NCI-H345 treated with DMSO at 0.1 percent for 48 hours (cell line): ENCODE data around the gene CRACR2A.

ENCODE experiments used
- DNase-seq: peaks from one replicate; lab custom pipeline; 2025; ENCODE audit not compliant: unreplicated experiment; lab: John Stamatoyannopoulos, UW

The CRACR2A gene

DNA sequence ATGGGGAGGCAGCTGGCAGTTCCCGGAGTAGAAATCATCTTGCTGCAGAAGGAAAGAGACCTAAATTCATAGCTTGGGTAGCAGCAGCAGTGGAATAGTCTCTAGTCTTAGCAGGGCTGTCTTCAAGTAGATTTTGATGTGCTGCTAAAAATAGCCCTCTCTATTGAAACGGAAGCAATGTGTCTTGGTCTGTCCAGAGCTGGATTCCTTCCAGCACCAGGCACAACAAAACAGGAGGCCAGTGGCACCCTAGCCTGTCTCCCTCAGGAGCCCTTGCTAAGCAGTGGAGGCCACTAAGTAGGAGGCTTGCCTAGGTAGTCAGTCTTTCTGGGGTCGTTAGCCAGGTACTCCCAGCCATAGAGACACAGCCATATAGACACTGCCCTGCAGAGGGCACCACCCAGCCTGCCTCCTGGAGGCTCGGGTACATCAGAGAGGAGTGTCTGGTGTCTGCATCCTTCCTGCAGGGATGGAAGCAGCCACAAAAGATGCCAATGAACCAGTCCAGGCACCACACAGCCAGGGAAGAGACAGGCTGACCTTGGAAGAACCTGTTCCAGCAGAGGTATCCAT, 97.5 kb downstream of the CRACR2A start:
- peak; percentile 7 for DNase-seq

DNA sequence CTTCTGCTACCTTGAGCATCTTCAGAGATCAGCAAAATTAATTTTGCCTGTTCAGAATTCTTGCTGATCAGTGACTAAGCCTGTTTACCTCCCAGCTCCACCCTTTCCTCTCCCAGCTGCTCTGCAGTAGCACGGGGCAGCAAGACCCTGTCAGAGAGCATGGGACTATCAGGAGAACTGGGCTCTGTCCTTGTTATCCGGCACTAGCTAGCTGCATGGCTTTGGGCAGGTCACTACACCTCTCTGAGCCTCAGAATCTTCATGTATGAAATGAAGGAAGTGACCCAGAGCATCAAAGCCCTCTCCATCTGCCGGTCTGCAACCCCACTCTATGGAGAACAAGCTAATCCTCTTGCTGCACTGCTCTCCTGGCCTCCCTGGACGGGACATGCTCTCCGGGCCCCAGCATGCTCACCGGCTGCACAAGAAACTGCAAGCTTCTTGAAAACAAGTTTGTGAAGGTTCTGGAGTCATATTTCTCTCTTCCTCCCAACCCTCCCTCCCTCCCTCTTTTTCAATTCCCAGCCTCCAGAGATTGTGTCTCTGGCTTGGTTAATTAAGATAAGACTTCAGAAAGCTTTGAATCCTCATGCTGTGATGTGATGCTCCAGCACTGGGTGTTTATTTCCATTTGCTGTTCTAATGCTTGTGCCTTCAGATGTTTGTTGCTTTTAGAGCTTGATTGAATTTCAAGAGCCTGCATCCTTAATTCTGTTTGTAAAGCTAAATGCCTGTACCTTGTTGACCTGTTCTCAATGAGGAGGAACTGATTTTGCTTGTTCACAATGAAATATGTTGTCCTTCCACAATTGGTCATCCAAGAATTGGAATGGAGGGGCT, 101.1 kb downstream of the CRACR2A start:
- no peak for DNase-seq

DNA sequence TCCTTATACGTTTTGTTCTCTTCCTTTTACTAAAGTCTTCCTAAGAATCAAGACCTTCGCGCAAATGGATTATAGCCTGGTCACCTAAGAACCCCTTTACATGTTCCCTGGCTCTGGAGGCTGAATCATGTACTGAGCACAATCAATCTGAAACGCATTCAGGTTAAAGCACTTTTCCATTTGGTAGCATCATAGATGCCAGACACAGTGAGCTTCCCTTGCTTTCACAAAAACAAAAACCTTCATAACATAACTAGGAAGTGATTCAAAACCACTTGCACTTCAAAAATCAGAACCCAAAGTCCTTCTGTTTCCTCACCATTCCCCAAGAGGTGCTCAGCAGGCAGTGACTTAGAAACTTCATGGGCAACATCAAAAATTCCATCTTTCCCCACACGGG, 105.4 kb downstream of the CRACR2A start:
- DNase-seq: no peak

DNA sequence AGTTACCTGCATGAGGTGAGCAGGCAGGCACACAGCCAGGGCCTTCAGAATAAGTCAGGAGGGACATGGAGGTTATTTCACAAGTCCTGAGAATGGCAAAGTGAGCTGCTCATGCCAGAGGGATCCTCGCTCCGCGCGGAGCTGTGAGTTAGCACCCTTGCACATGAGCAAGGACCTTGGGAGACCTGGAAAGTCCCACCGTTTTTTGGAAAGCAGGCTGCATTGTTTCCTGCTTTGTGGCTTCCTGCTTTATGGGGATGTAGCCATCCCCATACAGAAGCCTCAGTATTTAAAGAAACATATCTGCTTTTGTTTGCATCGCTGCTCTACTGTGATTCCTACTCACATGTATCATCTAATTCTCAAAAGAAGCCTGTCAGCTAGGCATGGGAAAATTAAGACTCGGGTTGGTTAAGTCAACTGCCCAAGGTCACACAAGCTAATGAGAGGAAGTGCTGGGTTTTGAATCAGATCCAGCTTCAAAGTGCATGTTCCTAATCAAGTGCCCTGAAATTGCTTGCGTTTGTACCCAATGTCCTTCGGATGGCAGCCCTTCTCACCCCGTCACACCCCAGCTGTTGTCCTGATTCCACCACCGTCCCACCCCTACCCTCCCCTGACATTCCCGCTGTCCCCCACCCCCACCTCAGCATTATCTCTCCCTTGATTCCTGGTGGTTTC, 106.2 kb downstream of the CRACR2A start:
- no peak for DNase-seq

DNA sequence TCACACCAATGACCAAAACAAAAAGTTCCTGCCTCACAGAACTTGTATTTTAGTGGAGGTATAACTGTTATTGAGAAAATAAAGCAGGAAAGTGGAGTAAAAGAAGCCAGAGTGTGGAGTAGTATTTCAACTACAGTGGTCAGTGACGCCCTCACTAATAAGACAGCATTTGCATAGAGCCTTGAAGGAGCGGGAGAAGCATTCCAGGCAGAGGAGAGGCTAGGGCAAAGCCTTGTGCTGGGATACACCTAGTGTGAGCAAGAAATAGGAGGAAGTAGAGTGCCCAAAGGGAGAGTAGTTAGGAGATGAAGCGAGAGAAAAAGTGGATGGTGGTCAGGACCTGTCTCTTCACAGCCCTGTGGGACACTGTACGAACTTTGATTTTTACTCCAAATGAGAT, 107.8 kb downstream of the CRACR2A start:
- DNase-seq: no peak

DNA sequence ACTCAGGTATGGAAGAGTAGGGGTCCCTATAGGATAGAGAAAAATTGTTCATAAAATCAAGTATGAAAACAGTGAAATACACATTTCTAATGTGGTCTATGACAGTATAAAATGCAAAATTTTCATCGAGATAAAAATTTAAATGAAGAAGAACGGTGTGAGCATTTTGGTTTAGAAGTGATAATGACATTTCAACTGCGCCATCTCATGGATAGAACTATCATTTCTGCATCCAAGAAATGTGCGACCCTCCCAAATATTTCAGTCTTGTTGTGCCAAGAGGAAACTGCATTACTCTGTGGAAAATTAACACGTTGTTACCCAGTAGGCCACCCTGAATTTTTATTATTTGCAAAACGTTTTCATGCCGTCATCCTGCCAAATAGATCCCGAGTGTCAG, 108.8 kb downstream of the CRACR2A start:
- DNase-seq: no peak

DNA sequence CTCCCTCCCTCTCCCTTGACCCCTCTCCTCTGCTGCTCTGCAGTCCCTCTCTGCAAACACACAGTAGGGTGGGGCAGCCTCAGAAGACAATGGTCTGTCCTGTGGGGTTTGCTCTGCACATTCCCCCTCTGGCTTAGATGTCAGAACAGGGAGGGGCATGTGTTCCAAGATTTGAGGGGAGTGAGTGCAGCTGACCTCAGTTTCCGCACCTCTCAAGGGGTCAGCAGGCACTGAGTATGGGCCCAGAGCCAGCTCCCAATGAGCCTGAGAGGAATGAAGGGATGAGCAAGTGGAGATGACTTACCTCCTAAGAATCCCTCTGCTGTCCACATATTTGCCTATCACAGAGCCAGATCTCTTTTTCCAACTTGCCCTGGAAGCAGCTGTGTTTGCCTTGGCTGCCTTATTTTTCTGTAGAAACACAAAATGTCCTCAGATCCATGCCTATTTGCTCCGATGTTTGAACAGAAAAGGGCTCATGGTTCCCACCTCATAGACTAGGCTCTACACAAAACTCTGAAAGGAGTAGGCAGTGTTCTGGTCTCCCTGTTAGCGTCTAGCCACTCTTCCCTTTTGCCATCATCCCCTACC, 111.4 kb downstream of the CRACR2A start:
- no peak for DNase-seq

DNA sequence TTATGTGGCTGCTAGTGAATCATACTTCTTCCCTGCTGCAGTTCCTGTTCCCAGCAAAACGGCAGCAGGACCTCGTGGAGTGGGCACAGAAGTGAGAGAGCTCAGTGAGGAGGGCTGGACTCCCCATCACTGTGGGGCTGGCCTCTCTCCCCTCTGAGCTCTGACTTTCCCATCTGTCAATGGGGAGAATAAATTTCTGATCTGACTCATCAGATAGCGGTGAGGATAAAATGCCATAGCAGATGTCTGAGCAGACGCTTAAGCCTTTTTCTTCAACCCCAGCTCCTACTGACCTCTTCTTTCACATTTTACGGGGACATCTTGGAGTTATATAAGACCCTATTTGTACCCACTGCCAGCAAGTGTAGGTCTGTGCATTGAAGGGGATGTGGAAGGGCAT, 116.6 kb downstream of the CRACR2A start:
- no peak for DNase-seq

DNA sequence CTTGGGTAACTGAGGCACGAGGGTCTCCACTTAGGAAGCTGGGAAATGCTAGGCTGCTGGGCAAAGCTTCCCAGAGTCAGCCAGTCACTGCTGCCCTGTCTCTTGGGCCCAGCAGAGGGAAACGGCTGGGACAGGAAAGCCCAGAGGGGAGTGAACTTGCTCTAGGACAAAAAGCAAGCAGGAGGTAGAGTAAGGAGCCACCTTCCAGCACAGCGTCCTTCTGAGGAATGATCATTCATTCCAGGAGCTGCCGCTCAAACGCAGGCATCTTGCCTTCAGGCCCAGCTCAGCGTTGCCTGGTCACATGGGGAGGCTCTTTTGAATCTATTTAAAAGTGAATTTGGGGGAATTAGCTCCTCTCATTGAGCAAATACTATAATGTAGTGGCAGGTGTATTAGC, 118.6 kb downstream of the CRACR2A start:
- DNase-seq: no peak

DNA sequence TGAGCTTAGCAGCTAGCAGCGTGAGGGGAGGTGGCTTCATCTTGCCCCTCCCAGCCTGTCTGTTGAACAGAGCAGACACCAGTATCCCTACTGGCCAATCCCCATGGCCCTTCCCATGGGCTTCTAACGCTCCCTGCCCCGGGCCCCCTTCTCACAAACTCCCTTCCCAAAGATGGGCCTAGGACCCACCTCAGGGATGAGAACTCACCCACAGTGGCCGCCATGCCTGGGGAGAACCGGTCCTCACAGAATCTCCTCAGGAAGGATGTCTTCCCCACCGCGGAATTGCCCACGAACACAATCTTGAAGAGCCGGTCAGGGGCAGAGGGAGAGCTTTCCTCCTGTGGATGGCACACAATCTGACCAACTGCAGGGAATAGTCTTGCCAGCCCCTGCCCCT, 119.5 kb downstream of the CRACR2A start:
- DNase-seq: no peak

DNA sequence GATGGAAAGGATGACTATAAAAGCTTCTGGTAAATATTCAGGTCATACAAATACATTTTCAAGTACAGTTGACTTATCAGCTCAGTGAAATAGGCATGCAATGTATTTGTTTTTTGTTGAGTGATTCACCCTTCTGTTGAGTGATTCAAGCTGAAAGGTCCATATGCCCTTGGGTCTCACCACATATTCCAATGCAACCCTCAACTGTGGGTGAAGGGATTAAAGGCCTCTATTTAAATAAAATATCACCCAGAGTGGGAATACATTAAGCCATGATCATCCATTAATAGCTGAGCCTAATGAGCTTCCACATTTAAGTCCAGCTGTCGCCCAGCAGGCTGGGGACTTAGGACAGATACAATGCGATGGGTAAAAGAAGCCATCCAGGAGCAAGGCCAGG, 120.2 kb downstream of the CRACR2A start:
- no peak for DNase-seq

DNA sequence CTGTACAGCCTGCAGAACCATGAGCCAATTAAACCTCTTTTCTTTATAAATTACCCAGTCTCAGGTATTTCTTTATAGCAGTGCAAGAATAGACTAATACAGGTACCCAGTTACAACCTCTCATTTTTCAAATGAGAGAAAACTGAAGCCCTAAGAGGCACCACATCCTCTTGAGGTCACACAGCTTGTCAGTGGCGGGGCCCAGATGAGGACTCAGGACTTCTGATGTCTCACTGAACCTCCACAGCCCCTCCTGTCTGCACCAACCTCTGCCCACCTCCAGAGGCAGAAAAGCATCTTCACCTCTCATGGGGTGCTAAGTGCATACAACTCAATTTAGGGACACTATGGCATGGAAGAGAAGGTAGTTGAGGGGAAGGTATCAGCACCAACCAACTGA, 120.7 kb downstream of the CRACR2A start:
- no peak for DNase-seq

DNA sequence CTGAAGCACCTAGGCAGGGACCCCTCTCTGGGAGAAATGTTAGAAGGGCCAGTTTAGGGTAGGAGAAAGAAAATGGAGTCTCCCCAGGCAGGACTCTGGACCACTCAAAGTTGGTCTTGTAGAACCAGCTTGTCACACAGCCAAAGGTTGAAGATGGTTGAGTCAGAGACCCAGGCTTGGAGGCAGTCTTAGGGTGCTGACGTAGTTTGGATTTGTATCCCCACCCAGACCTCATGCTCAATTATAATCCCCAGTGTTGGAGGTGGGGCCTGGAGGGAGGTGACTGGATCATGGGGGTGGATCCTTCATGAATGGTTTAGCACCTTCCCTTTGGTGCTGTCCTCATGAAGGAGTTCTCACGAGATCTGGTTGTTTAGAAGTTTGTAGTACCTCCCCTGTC, 121.2 kb downstream of the CRACR2A start:
- DNase-seq: no peak

DNA sequence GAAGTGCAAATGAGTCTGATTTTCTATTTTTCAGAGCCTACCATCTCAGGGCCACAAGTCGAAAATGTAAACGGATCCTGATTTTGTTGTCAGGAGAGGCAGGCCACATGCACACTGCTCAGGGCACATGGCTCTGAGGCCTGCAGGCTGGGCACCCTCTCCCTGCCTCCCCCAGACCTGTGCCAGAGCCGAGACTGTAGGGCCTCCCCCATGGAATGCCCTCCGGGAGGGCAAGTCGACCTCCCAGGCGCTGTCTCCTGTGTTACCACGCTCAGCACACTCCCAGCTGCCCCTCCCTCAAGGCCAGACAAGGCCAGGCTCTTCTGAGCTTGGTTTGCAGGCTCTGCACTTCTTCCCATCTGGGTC, 121.7 kb downstream of the CRACR2A start:
- DNase-seq: no peak

DNA sequence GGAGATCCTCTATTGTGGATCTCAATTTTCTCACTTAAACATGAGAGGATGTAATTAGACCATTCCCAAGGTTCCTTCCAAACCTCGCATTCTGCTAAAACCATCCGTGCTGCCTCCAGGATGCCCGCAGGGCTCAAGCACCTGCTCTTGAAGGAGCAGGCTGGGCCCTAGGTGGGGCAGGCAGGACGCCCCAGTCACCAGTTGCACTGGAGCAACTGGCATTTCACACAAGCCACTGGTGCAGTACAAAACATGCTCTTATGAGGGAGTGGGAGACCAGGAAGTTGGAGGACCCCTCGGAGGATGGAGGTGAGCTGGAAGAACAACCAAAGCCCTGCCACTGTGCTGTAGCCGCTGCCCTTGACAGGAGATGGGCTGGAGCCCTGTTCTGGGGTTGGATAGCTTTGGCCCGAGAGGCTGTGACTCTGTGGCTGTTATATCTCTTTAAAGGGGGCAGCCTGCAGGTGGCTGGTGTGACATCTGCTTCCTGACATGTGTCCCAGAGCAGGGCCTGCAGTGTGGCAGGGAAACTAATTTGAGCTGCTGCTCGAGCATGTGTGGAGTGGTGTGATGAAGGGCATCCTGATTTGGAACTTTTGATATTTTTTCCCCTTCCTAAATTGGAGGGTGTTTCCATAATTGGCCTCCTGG, 122.2 kb downstream of the CRACR2A start:
- DNase-seq: no peak

DNA sequence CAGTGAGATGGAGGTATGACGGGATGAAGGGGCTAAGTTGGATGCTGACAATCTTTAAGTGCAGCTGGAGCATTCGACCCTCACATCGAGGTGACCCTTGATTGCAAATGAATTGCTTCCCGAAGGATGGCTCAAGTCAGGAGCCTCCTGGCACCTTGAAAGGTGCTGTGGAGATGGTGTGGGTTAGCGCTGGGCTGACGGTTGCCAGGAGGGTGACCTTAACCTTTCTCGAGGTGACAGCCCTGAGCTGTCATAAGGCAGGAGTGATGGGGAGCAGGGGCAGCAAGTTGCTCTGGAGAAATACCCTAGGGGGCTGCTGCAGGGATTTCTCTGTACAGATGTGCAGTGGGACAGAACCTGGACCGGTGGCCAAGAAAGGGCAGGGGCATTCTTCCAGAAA, 122.8 kb downstream of the CRACR2A start:
- DNase-seq: no peak

DNA sequence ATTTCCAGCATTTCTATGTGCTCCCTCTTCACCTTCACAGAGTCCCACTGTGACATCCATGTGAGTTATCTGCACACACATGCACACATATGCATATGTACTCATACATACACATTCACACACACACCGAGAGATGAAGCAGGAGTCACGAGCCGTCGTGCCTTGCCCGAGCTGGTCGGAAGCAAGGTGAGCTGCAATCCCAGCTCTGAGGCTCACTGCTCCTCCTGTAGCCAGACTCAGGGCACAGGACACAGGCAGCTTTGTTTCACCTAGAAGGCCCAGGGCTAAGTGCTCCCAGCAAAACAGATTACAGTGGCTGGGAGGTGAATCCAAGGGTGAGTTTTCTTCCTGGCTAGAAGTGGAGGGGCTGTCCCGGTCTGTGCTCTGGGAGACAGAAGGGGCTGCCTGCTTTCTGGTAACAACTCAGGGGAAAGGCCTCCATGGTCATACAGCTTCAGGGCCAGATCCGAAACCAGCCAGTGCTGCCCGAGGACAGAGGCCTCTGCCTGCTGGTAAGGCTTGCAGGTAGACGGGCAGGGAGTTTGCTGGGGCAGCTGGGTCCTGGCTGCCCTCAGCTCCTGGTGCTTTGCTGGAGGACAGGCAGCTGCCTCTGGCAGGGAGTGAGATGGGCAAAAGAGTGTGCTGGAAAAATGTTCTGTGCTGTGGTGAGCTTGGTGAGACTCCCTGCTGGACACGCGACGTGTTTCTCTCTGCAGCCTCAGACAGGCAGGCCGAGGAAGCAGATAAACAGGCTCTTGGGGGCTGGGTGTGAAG, 123.7 kb downstream of the CRACR2A start:
- no peak for DNase-seq

DNA sequence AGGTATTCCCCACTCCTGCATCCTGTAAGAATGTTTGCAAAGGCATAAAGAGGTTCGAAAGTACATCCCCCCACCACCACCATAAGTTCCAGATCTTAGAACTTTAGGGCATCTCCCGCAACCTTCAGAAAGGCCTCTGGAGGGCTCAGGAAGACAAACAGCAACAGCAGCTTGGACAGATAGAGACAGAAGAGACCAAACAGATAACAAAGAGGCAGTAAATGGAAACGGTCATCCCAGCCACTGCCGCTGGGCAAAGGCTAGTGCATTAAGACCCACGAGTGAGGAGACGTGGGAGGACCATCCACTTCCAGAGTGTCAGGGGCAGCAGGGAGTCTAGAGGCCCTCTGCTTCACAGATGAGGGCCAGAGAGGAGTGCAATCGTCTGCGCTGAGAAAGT, 124.3 kb downstream of the CRACR2A start:
- no peak for DNase-seq

DNA sequence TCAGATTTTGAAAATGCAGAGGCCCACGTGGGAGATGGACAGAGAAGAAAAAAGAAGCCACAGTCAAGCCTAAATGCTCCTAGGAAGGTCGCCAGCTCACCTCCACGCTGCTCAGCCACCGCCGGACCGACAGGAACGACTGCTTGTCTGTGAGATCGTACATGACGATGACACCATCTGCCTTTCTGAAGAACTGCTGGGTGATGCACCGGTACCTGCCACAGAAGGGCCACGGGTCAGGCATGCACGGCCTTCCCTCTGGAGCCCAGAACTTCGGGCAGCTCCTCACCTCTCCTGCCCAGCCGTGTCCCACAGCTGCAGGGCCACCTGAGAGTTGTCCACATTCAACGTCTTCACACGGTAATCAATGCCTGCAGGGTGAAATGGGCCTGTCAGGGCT, 125.6 kb downstream of the CRACR2A start:
- DNase-seq: no peak

DNA sequence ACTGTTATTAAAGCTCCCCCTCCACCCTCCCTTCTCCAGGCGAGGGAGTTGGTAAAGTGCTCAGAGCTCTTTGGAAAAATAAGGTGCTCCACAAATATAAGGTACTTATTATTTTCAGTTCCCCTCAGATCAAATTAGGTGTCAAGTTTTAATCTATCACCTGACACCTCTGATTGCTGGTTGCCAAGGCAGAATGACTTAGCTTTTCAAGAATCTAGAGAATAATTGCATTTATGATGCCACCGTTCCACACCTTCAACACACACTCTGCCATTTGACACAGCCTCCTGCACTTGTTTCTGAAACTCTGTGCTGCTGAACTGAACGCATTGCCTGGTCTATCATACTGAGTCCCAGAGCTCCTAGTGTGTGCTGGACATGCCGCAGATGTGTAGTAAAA, 128.6 kb downstream of the CRACR2A start:
- no peak for DNase-seq
